Chondrocyte (in vitro differentiated cells): ENCODE data around the gene RGS7. TPM values are rescaled to one million over a fixed set of nuclear protein-coding genes. Genes with fewer than 3 reads are reported as not detected.

Source experiments
- DNase-seq: peaks from one replicate; pipeline ENCODE4 v3.0.0; 2021; ENCODE audit warnings: mixed read lengths, low spot score
- H3K27ac Mint-ChIP-seq: one replicate; pipeline ENCODE4 v1.8.0; 2021; ENCODE audit warnings: mild to moderate bottlenecking, moderate library complexity, mixed read lengths; ENCODE audit not compliant: unreplicated experiment
- H3K27me3 Mint-ChIP-seq: 2 replicates; pipeline ENCODE4 v1.8.0; 2021; ENCODE audit warnings: low read depth, mixed read lengths
- H3K36me3 Mint-ChIP-seq: 2 replicates; pipeline ENCODE4 v1.8.0; 2021; ENCODE audit warnings: low read depth, mixed read lengths
- H3K4me1 Mint-ChIP-seq: 2 replicates; pipeline ENCODE4 v1.8.0; 2021; ENCODE audit warnings: low read depth, mild to moderate bottlenecking, mixed read lengths
- H3K4me3 Mint-ChIP-seq: one replicate; pipeline ENCODE4 v1.8.0; 2021; ENCODE audit warnings: mild to moderate bottlenecking, moderate library complexity, mixed read lengths; ENCODE audit not compliant: unreplicated experiment
- H3K9me3 Mint-ChIP-seq: 2 replicates; pipeline ENCODE4 v1.8.0; 2021; ENCODE audit warnings: low read depth, mixed read lengths
- total RNA-seq: library from RNA; stranded (reverse); gene quantifications from 3 replicates; pipeline ENCODE4 v1.2.1, GENCODE V29; 2021
- TF ChIP-seq, protein P1 (sequence below): fragments of 200-600 bp; sonication (generic); IDR thresholded peaks from 2 replicates; pipeline ENCODE4 v1.5.0; 2021; ENCODE audit warnings: antibody characterized with exemption, mild to moderate bottlenecking, moderate library complexity

The RGS7 gene
- total RNA-seq, 1 donor from 2014 or later: 3.9 TPM

GRCh38 chr1:240860023-240860422, 497.0 kb downstream of the RGS7 start:
- H3K27ac Mint-ChIP-seq: no peak overlapping the region
- H3K36me3 Mint-ChIP-seq: peaks cover 1% of the 10 kb centered on the region
- peaks cover 7% of the 10 kb centered on the region for H3K4me1 Mint-ChIP-seq
- H3K4me3 Mint-ChIP-seq: no peak overlapping the region
- H3K27me3 Mint-ChIP-seq: no peaks in the 10 kb centered on the region
- H3K9me3 Mint-ChIP-seq: no peaks in the 10 kb centered on the region
- TF ChIP-seq, protein P1, sequence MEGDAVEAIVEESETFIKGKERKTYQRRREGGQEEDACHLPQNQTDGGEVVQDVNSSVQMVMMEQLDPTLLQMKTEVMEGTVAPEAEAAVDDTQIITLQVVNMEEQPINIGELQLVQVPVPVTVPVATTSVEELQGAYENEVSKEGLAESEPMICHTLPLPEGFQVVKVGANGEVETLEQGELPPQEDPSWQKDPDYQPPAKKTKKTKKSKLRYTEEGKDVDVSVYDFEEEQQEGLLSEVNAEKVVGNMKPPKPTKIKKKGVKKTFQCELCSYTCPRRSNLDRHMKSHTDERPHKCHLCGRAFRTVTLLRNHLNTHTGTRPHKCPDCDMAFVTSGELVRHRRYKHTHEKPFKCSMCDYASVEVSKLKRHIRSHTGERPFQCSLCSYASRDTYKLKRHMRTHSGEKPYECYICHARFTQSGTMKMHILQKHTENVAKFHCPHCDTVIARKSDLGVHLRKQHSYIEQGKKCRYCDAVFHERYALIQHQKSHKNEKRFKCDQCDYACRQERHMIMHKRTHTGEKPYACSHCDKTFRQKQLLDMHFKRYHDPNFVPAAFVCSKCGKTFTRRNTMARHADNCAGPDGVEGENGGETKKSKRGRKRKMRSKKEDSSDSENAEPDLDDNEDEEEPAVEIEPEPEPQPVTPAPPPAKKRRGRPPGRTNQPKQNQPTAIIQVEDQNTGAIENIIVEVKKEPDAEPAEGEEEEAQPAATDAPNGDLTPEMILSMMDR: no peak
- DNase-seq: no peak

DNA sequence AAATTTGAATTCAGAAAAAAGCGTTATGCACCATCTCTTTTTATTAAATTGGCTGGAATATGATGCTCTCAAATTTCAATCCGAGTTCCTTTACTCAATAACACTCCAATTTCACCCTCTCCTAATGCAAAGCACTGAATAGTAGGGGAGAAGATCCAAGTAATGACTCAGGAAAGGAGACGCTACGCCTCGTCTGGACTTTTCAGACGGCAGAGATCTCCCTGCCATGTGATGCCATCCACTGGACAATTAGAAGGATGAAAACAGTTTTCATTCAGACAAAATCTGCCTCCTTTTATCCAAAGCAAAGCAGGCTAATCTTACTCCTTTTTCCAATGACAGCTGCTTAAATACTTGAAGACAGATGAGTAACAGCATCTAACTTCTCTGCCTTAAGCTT, 502.6 kb downstream of the RGS7 start:
- peaks cover 6% of the 10 kb centered on the region for H3K36me3 Mint-ChIP-seq
- H3K4me3 Mint-ChIP-seq: no peak overlapping the region
- H3K27me3 Mint-ChIP-seq: no peaks in the 10 kb centered on the region
- TF ChIP-seq, protein P1: peak; percentile 40
- no peak overlapping the region for H3K27ac Mint-ChIP-seq
- DNase-seq: no peak
- no peaks in the 10 kb centered on the region for H3K4me1 Mint-ChIP-seq
- H3K9me3 Mint-ChIP-seq: peaks cover 15% of the 10 kb centered on the region

DNA sequence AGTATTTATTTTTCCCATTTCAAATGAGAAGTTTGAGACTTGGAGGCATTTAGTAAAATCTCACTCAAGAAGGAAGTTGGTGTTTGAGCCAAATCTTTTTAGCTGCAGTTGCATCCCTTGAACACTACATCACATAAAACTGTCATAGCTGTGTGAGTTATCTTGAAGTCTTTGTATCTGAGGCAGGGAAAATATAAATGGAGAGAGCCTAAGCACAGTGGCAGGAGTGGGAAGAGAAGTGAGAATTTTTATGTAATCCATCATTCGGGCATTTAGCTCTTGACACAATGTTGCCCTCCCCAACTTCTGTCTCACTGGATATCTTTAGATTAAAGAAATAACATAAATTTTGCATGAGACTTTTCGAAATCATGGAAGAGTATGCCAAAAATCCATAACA, 509.7 kb downstream of the RGS7 start:
- peaks cover 15% of the 10 kb centered on the region for H3K9me3 Mint-ChIP-seq
- no peaks in the 10 kb centered on the region for H3K4me1 Mint-ChIP-seq
- no peak overlapping the region for H3K4me3 Mint-ChIP-seq
- no peak overlapping the region for H3K27ac Mint-ChIP-seq
- H3K36me3 Mint-ChIP-seq: peaks cover 5% of the 10 kb centered on the region
- DNase-seq: no peak
- TF ChIP-seq, protein P1: no peak
- H3K27me3 Mint-ChIP-seq: no peaks in the 10 kb centered on the region

DNA sequence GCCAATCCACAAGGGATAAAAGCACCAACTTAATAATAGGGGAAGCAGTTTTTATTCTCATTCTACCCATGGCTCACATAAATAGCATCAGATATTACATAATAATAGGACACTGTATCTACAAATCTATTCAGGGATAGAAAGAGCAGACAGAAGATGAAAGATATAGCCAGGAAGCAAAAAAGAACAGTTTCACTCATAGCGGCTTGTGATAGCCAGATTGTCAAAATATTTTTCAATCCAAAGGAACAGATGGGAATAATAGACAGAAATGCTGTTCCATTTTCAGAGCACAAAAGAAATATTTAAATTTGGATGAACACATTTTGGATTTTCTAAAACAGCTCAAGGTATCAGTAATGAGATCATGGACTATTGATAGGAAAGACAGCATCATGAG, 512.5 kb downstream of the RGS7 start:
- TF ChIP-seq, protein P1: no peak
- H3K4me1 Mint-ChIP-seq: no peaks in the 10 kb centered on the region
- H3K9me3 Mint-ChIP-seq: no peaks in the 10 kb centered on the region
- no peak overlapping the region for H3K27ac Mint-ChIP-seq
- no peaks in the 10 kb centered on the region for H3K27me3 Mint-ChIP-seq
- no peak overlapping the region for H3K4me3 Mint-ChIP-seq
- no peaks in the 10 kb centered on the region for H3K36me3 Mint-ChIP-seq
- no peak for DNase-seq

GRCh38 chr1:240843798-240844197, 513.2 kb downstream of the RGS7 start:
- H3K4me1 Mint-ChIP-seq: no peaks in the 10 kb centered on the region
- TF ChIP-seq, protein P1: no peak
- no peak overlapping the region for H3K27ac Mint-ChIP-seq
- no peak overlapping the region for H3K4me3 Mint-ChIP-seq
- no peaks in the 10 kb centered on the region for H3K27me3 Mint-ChIP-seq
- no peaks in the 10 kb centered on the region for H3K9me3 Mint-ChIP-seq
- DNase-seq: no peak
- no peaks in the 10 kb centered on the region for H3K36me3 Mint-ChIP-seq
